SU-DHL-6 (cell line): ENCODE results near the gene STK17A.
A peak's percentile ranks its signal among the peaks of the same experiment; 100 is the strongest.

Experiments used
- H2AFZ ChIP-seq: fragments of 200-600 bp; sonication (generic); 2 replicates; pipeline ENCODE4 v1.6.1; 2014; ENCODE audit warnings: low read depth, mild to moderate bottlenecking, moderate library complexity, mixed read lengths, antibody characterized with exemption, low read length; ENCODE audit not compliant: severe bottlenecking
- H3F3A ChIP-seq: fragments of 200-600 bp; shearing (Covaris generic); 2 replicates; pipeline ENCODE4 v1.6.0; 2016; ENCODE audit warnings: antibody characterized with exemption, mild to moderate bottlenecking; ENCODE audit not compliant: insufficient read depth
- H3K27ac ChIP-seq: fragments of 200-600 bp; sonication (generic); 2 replicates; pipeline ENCODE4 v1.5.1; 2016; ENCODE audit warnings: low read depth, mild to moderate bottlenecking, low read length, moderate library complexity, mixed read lengths
- H3K27me3 ChIP-seq: fragments of 200-600 bp; sonication (generic), shearing (Covaris generic); 2 replicates; pipeline ENCODE4 v1.6.0; 2014; ENCODE audit warnings: mild to moderate bottlenecking, low read length
- H3K36me3 ChIP-seq: fragments of 200-600 bp; sonication (generic); 2 replicates; pipeline ENCODE4 v1.6.1; 2014; ENCODE audit warnings: mild to moderate bottlenecking, low read length, mixed read lengths
- H3K4me2 ChIP-seq: fragments of 300-600, 200-600 bp; shearing (Covaris generic), sonication (generic); 2 replicates; pipeline ENCODE4 v1.6.0; 2014; ENCODE audit warnings: low read length, low read depth, mild to moderate bottlenecking; ENCODE audit not compliant: poor library complexity, severe bottlenecking
- H3K4me3 ChIP-seq: fragments of 200-600 bp; sonication (generic); 2 replicates; pipeline ENCODE4 v1.5.1; 2014; ENCODE audit warnings: antibody characterized with exemption, low read length, mild to moderate bottlenecking, mixed read lengths; ENCODE audit not compliant: insufficient read depth, poor library complexity, severe bottlenecking
- H3K79me2 ChIP-seq: fragments of 200-600 bp; sonication (generic); 2 replicates; pipeline ENCODE4 v1.6.1; 2014; ENCODE audit warnings: mild to moderate bottlenecking, low read length, moderate library complexity; ENCODE audit not compliant: insufficient read depth
- H3K9ac ChIP-seq: fragments of 200-600 bp; sonication (generic); 2 replicates; pipeline ENCODE4 v1.7.0; 2014; ENCODE audit warnings: mild to moderate bottlenecking, low read length
- H3K9me2 ChIP-seq: fragments of 200-600 bp; sonication (generic); replicated peaks from 2 replicates; pipeline ENCODE4 v1.6.1; 2014; ENCODE audit warnings: low read length; ENCODE audit not compliant: insufficient read depth
- H3K9me3 ChIP-seq: fragments of 200-600 bp; sonication (generic); 2 replicates; pipeline ENCODE4 v1.6.1; 2014; ENCODE audit warnings: low read length, mixed read lengths; ENCODE audit not compliant: insufficient read depth
- H4K20me1 ChIP-seq: fragments of 200-600 bp; sonication (generic); 2 replicates; pipeline ENCODE4 v1.6.1; 2014; ENCODE audit warnings: low read depth, mild to moderate bottlenecking, antibody characterized with exemption, low read length, moderate library complexity, mixed read lengths
- EZH2phosphoT487 ChIP-seq: fragments of 200-600 bp; sonication (generic), shearing (Covaris generic); conservative IDR thresholded peaks from 2 replicates; pipeline ENCODE4 v1.6.1; 2018; ENCODE audit warnings: mild to moderate bottlenecking, antibody characterized with exemption, low read length, moderate library complexity, mixed read lengths
- TF ChIP-seq, protein P1 (sequence below): fragments of 200-600 bp; sonication (generic); IDR thresholded peaks from one replicate; pipeline ENCODE4 v1.5.1; 2017; ENCODE audit warnings: antibody characterized with exemption, mild to moderate bottlenecking, low read length, moderate library complexity; ENCODE audit not compliant: insufficient read depth, poor library complexity, severe bottlenecking

Gene STK17A

DNA sequence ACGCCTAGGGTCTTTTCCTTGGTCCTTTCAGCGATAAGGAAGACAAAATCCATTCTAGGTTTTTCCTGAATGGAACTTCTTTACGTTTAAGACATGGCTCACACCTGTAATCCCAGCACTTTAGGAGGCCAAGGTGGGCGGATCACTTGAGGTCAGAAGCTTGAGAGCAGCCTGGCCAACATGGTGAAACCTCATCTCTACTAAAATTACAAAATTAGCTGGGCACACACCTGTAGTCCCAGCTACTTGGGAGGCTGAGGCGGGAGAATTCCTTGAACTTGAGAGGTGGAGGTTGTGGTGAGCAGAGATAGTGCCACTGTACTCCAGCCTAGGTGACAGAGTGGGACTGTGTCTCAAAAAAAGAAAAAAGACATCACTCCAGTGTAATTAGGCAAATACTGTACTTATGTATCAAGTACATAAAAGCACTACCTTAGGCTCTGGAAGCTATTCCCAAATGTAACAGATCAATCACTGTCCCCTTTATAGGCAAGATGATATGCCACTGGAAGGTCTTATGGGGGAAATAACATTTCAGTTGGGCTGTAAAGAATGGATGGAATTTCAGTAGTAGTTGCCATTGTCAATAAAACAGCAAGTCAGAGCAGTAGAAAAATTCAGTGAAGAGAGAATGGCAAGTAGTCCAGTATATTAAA is 5.7 kb downstream of the STK17A start:
- H3K27ac ChIP-seq: peak overlapping the region; percentile 92

DNA sequence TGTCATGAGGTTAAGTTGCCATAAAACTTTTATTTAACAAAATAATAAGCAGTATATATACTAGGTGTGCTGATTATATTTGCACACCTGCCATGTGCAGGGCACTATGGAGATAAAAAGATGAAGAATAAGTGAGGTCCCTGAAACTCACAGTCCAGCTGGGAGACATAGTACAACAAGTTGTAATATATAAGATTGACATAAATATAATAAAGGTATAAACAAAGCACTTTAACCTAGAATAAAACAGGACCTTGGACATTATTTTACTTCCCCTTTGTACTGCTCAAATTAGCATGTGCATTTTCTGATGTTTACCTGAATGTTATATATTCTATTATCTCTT is 6.2 kb downstream of the STK17A start:
- Histone ChIP-seq H3K4me2 (peak overlapping the region; percentile 75), H3K9me2 (no peaks in the 10 kb centered on the region), H3K4me3 (peak overlapping the region; percentile 18), H3K79me2 (peaks cover 100% of the 10 kb centered on the region), H4K20me1 (peaks cover 76% of the 10 kb centered on the region), H3K27me3 (no peaks in the 10 kb centered on the region), H3K9ac (peak overlapping the region; percentile 94), H3K9me3 (no peaks in the 10 kb centered on the region), H2AFZ (no peak overlapping the region), H3K36me3 (peaks cover 38% of the 10 kb centered on the region), H3K27ac (peak overlapping the region; percentile 92), H3F3A (peaks cover 63% of the 10 kb centered on the region)
- TF ChIP-seq, protein P1, sequence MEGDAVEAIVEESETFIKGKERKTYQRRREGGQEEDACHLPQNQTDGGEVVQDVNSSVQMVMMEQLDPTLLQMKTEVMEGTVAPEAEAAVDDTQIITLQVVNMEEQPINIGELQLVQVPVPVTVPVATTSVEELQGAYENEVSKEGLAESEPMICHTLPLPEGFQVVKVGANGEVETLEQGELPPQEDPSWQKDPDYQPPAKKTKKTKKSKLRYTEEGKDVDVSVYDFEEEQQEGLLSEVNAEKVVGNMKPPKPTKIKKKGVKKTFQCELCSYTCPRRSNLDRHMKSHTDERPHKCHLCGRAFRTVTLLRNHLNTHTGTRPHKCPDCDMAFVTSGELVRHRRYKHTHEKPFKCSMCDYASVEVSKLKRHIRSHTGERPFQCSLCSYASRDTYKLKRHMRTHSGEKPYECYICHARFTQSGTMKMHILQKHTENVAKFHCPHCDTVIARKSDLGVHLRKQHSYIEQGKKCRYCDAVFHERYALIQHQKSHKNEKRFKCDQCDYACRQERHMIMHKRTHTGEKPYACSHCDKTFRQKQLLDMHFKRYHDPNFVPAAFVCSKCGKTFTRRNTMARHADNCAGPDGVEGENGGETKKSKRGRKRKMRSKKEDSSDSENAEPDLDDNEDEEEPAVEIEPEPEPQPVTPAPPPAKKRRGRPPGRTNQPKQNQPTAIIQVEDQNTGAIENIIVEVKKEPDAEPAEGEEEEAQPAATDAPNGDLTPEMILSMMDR: no peak
- TF ChIP-seq EZH2phosphoT487: no peak

More for the DNA sequence above, 5.7 kb downstream of the STK17A start:
- Histone ChIP-seq H3K27me3 (no peaks in the 10 kb centered on the region), H3K9me2 (no peaks in the 10 kb centered on the region), H3K4me2 (peak overlapping the region; percentile 75), H4K20me1 (peaks cover 71% of the 10 kb centered on the region), H3K9me3 (no peaks in the 10 kb centered on the region), H3K79me2 (peaks cover 100% of the 10 kb centered on the region), H3F3A (peaks cover 67% of the 10 kb centered on the region), H3K36me3 (peaks cover 38% of the 10 kb centered on the region), H3K4me3 (peak overlapping the region; percentile 71), H3K9ac (peak overlapping the region; percentile 94), H2AFZ (no peak overlapping the region)
- TF ChIP-seq, protein P1: no peak
- TF ChIP-seq EZH2phosphoT487: no peak

DNA sequence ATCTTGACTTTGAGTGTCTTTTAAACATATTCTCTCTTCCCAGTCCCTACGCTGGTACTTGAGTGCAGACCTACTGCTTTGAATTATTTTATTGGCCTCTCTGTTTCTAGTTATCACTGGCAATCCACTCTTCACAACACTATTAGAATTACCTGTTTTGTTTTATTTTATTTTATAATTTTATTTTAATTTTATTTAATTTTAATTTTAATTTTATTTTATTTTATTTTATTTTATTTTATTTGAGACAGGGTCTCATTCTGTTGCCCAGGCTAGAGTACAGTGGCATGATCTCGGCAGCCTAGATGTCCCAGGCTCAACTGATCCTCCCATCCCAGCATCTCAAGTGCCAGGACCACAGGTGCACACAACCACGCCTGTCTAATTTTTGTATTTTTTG is 6.8 kb downstream of the STK17A start:
- Histone ChIP-seq H2AFZ (no peak overlapping the region), H3K4me2 (peak overlapping the region; percentile 75), H3K36me3 (peaks cover 37% of the 10 kb centered on the region), H3K9me3 (no peaks in the 10 kb centered on the region), H3K27me3 (no peaks in the 10 kb centered on the region), H4K20me1 (peaks cover 83% of the 10 kb centered on the region), H3K79me2 (peaks cover 100% of the 10 kb centered on the region), H3F3A (peaks cover 62% of the 10 kb centered on the region), H3K9me2 (no peaks in the 10 kb centered on the region), H3K27ac (peak overlapping the region; percentile 92; the same call in 1 of the 2 replicates), H3K4me3 (peak overlapping the region; percentile 18), H3K9ac (peak overlapping the region; percentile 94; the same call in 1 of the 2 replicates)
- TF ChIP-seq, protein P1: no peak
- no peak for TF ChIP-seq EZH2phosphoT487
